Measurements from ENCODE around the gene PKP1.

DNA sequence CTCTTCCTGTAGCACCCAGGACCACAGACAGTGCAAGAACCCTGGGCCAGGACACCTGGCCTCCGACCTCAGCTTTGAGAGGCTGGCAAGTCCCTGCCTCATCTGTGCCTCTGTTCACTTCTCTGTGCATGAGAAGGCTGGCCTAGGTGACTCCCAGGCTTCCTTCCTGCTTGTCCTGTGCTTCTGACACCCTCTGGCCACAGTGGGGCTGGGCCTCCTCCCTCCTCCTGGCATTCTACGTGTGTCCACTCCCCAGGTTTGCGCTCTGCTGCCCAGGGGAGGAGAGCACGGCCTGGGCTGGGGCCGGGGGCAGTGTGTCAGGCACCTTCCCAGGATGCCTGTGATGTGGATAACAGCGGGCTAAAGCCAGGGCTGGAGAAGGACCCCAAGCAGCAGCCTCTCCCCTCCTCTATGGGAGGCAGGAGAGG lies 30.3 kb upstream of the PKP1 start:
- TF ChIP-seq FOXM1 (IDR thresholded peaks at IDR 0.05; ENCODE audit: low read depth, low read length), result no peak
- no peak for TF ChIP-seq EP300 (IDR thresholded peaks at IDR 0.05; ENCODE audit: borderline replicate concordance in 1 of 2, control insufficient read depth in 1 of 2, low read depth in 2 of 2, low read length in 2 of 2)
- TF ChIP-seq EZH2 (IDR thresholded peaks at IDR 0.05; ENCODE audit: borderline replicate concordance, control insufficient read depth, low read depth, low read length), result no peak
- no peak for TF ChIP-seq MXI1 (IDR thresholded peaks at IDR 0.05; ENCODE audit: low read depth, low read length)
- TF ChIP-seq RAD21 (IDR thresholded peaks at IDR 0.05; ENCODE audit: insufficient read depth, low read depth, low read length), result no peak
- no peak for TF ChIP-seq KDM1A (IDR thresholded peaks at IDR 0.05; ENCODE audit: borderline replicate concordance)
